H1 (cell line): ENCODE measurements around the gene CCDC171. TPM values are rescaled to one million over a fixed set of nuclear protein-coding genes. Genes with fewer than 3 reads are reported as not detected.

Experiments
- CTCF ChIA-PET: fragments of 300-600 bp; sonication (Branson Sonifier 250); formaldehyde crosslinking; loops from one replicate; lab custom pipeline; 2021; ENCODE audit not compliant: partially characterized antibody; lab: Charles Lee
- POLR2A ChIA-PET: fragments of 300-600 bp; sonication (Branson Sonifier 250); formaldehyde crosslinking; loops from one replicate; lab custom pipeline; 2021; ENCODE audit warnings: inconsistent platforms; ENCODE audit not compliant: partially characterized antibody; lab: Charles Lee
- DNase-seq, 2 experiments: peaks; one replicate each; pipeline versions ENCODE4 v3.0.0 to v3.0.0-alpha.2; 2010 to 2022; ENCODE audit warnings: low spot score in 2 of 2, low read depth in 1 of 2, mixed read lengths in 1 of 2
- FAIRE-seq: peaks from 2 replicates; lab custom pipeline; 2011; peaks lifted over from hg19 to GRCh38; lab: Jason Lieb, UNC
- H2AFZ ChIP-seq: 2 replicates; pipeline ENCODE4 v1.8.1; 2012; ENCODE audit warnings: low read length, inconsistent platforms
- H2AK5ac ChIP-seq: 2 replicates; pipeline ENCODE4 v1.6.1; 2013; ENCODE audit warnings: low read depth, low read length
- H2BK120ac ChIP-seq: replicated peaks from 2 replicates; pipeline ENCODE3; 2013; ENCODE audit warnings: low read depth, low read length, inconsistent platforms
- H2BK12ac ChIP-seq: 2 replicates; pipeline ENCODE4 v1.6.1; 2013; ENCODE audit warnings: low read depth, low read length
- H2BK15ac ChIP-seq: 2 replicates; pipeline ENCODE4 v1.6.1; 2013; ENCODE audit warnings: low read length
- H2BK20ac ChIP-seq: 2 replicates; pipeline ENCODE4 v1.6.1; 2013; ENCODE audit warnings: low read length
- H2BK5ac ChIP-seq: 2 replicates; pipeline ENCODE4 v1.6.1; 2013; ENCODE audit warnings: low read depth, low read length
- H3K14ac ChIP-seq: 2 replicates; pipeline ENCODE4 v1.6.1; 2013; ENCODE audit warnings: inconsistent platforms; ENCODE audit not compliant: insufficient read length
- H3K18ac ChIP-seq: 2 replicates; pipeline ENCODE4 v1.6.1; 2013; ENCODE audit warnings: low read length; ENCODE audit errors: extremely low read depth
- H3K23ac ChIP-seq: 2 replicates; pipeline ENCODE4 v1.6.1; 2013; ENCODE audit warnings: inconsistent platforms; ENCODE audit not compliant: insufficient read length
- H3K23me2 ChIP-seq: 2 replicates; pipeline ENCODE4 v1.6.1; 2013; ENCODE audit warnings: low read depth, low read length
- H3K27ac ChIP-seq: 2 replicates; pipeline ENCODE4 v1.6.1; 2011; ENCODE audit warnings: low read depth, low read length, inconsistent platforms
- H3K27me3 ChIP-seq, 4 experiments: replicated peaks in 1 of 4; 1 replicate in 1 of 4; 2 replicates in 3 of 4; pipeline versions ENCODE4 v1.6.1 to v1.8.1; 2011 to 2013; ENCODE audit warnings: low read length in 3 of 4, mild to moderate bottlenecking in 3 of 4, inconsistent platforms in 2 of 4, mixed read lengths in 2 of 4, moderate library complexity in 1 of 4; ENCODE audit not compliant: control insufficient read depth in 3 of 4, insufficient read depth in 3 of 4; ENCODE audit errors: extremely low read depth in 1 of 4
- H3K36me3 ChIP-seq, 4 experiments: 2 replicates each; pipeline versions ENCODE4 v1.6.1 to v1.8.1; 2011 to 2013; ENCODE audit warnings: mild to moderate bottlenecking in 4 of 4, low read length in 3 of 4, moderate library complexity in 2 of 4, control low read depth in 1 of 4, inconsistent platforms in 1 of 4; ENCODE audit not compliant: insufficient read depth in 4 of 4, control insufficient read depth in 2 of 4
- H3K4ac ChIP-seq: replicated peaks from 2 replicates; pipeline ENCODE3; 2013; ENCODE audit warnings: low read length, low read depth, mixed read lengths, inconsistent platforms; ENCODE audit not compliant: insufficient read length
- H3K4me1 ChIP-seq, 4 experiments: replicated peaks in 1 of 4; 1 replicate in 1 of 4; 2 replicates in 3 of 4; pipeline versions ENCODE4 v1.6.1 to v1.8.1; 2011 to 2013; ENCODE audit warnings: low read length in 3 of 4, inconsistent platforms in 2 of 4, mixed read lengths in 1 of 4; ENCODE audit not compliant: insufficient read depth in 4 of 4, control insufficient read depth in 3 of 4
- H3K4me2 ChIP-seq, 2 experiments: 2 replicates each; pipeline versions ENCODE4 v1.6.1 to v1.8.1; 2011 to 2013; ENCODE audit warnings: low read depth in 2 of 2, low read length in 2 of 2, control low read depth in 1 of 2, inconsistent platforms in 1 of 2, mild to moderate bottlenecking in 1 of 2; ENCODE audit not compliant: insufficient read depth in 1 of 2
- H3K4me3 ChIP-seq, 4 experiments: fragments of 200-600, 300-600 bp in 1 of 4; sonication (generic), shearing (Covaris generic), sonication (Bioruptor Twin) in 1 of 4; 2 replicates each; pipeline versions ENCODE4 v1.5.1 to v1.8.1; 2011 to 2016; ENCODE audit warnings: low read length in 4 of 4, low read depth in 3 of 4, control low read depth in 2 of 4, inconsistent platforms in 2 of 4, mild to moderate bottlenecking in 2 of 4, mixed read lengths in 1 of 4, moderate library complexity in 1 of 4; ENCODE audit not compliant: insufficient read depth in 2 of 4; ENCODE audit errors: extremely low read depth in 1 of 4
- H3K56ac ChIP-seq: replicated peaks from 2 replicates; pipeline ENCODE3; 2013; ENCODE audit warnings: low read depth, mild to moderate bottlenecking, mixed read lengths, low read length, inconsistent platforms; ENCODE audit not compliant: insufficient read length
- H3K79me1 ChIP-seq: 2 replicates; pipeline ENCODE4 v1.6.1; 2013; ENCODE audit warnings: low read depth, low read length, control low read depth
- H3K79me2 ChIP-seq, 2 experiments: 2 replicates each; pipeline versions ENCODE4 v1.6.1 to v1.8.1; 2012 to 2013; ENCODE audit warnings: low read length in 2 of 2, mild to moderate bottlenecking in 2 of 2, inconsistent platforms in 1 of 2; ENCODE audit not compliant: insufficient read depth in 2 of 2, control insufficient read depth in 1 of 2
- H3K9ac ChIP-seq, 4 experiments: replicated peaks in 1 of 4; 1 replicate in 1 of 4; 2 replicates in 3 of 4; pipeline versions ENCODE4 v1.6.1 to v1.8.1; 2011 to 2013; ENCODE audit warnings: low read depth in 3 of 4, low read length in 3 of 4, control low read depth in 2 of 4, mild to moderate bottlenecking in 2 of 4, moderate library complexity in 2 of 4, inconsistent platforms in 1 of 4; ENCODE audit errors: extremely low read depth in 1 of 4
- H3K9me3 ChIP-seq, 2 experiments: 2 replicates each; pipeline versions ENCODE4 v1.6.1 to v1.8.1; 2012 to 2013; ENCODE audit warnings: mild to moderate bottlenecking in 2 of 2, moderate library complexity in 2 of 2, control low read depth in 1 of 2, inconsistent platforms in 1 of 2, low read depth in 1 of 2, low read length in 1 of 2, mixed read lengths in 1 of 2; ENCODE audit not compliant: insufficient read depth in 2 of 2
- H4K20me1 ChIP-seq, 2 experiments: replicated peaks in 1 of 2; 2 replicates each; pipeline versions ENCODE3 to v1.8.1; 2011 to 2013; ENCODE audit warnings: inconsistent platforms in 2 of 2, low read length in 2 of 2, mild to moderate bottlenecking in 1 of 2; ENCODE audit not compliant: insufficient read depth in 2 of 2, control insufficient read depth in 1 of 2
- H4K5ac ChIP-seq: 2 replicates; pipeline ENCODE4 v1.6.1; 2013; ENCODE audit warnings: low read length, low read depth, mixed read lengths, inconsistent platforms; ENCODE audit not compliant: insufficient read length
- H4K8ac ChIP-seq: 2 replicates; pipeline ENCODE4 v1.8.0; 2013; ENCODE audit warnings: mild to moderate bottlenecking, moderate library complexity, low read length, inconsistent platforms; ENCODE audit not compliant: insufficient read depth; ENCODE audit errors: extremely low read depth
- H4K91ac ChIP-seq: replicated peaks from 2 replicates; pipeline ENCODE3; 2013; ENCODE audit warnings: low read length, mixed read lengths, inconsistent platforms; ENCODE audit not compliant: insufficient read length
- CEBPB ChIP-seq: IDR thresholded peaks from 2 replicates; pipeline ENCODE4 v1.6.1; 2012; ENCODE audit warnings: low read depth, low read length
- CHD1 ChIP-seq: IDR thresholded peaks from 2 replicates; pipeline ENCODE4 v1.6.1; 2012; ENCODE audit warnings: low read depth, low read length, improper control_type of control experiment
- CTBP2 ChIP-seq: IDR thresholded peaks from 2 replicates; pipeline ENCODE4 v1.7.0; 2011; ENCODE audit warnings: borderline replicate concordance, mild to moderate bottlenecking, moderate library complexity, mixed read lengths, low read length; ENCODE audit not compliant: insufficient read depth, insufficient read length
- EP300 ChIP-seq, 2 experiments: IDR thresholded peaks; 1 replicate in 1 of 2; 2 replicates in 1 of 2; pipeline ENCODE4 v1.6.1; 2011 to 2012; ENCODE audit warnings: low read depth in 2 of 2, low read length in 2 of 2, mild to moderate bottlenecking in 2 of 2, borderline replicate concordance in 1 of 2, inconsistent platforms in 1 of 2, moderate library complexity in 1 of 2
- HDAC2 ChIP-seq, 2 experiments: fragments of 300-600 bp in 1 of 2; sonication (generic) in 1 of 2; IDR thresholded peaks; 2 replicates each; pipeline ENCODE4 v1.6.1; 2011 to 2012; ENCODE audit warnings: low read depth in 2 of 2, low read length in 2 of 2, mild to moderate bottlenecking in 2 of 2, moderate library complexity in 2 of 2, borderline replicate concordance in 1 of 2, inconsistent platforms in 1 of 2
- JUN ChIP-seq: IDR thresholded peaks from 2 replicates; pipeline ENCODE4 v1.6.1; 2011; ENCODE audit warnings: low read depth, mild to moderate bottlenecking, improper control_type of control experiment, low read length
- NRF1 ChIP-seq: IDR thresholded peaks from 2 replicates; pipeline ENCODE4 v1.6.1; 2011; ENCODE audit warnings: mild to moderate bottlenecking, low read depth, low read length, improper control_type of control experiment
- RXRA ChIP-seq: IDR thresholded peaks from 2 replicates; pipeline ENCODE4 v1.6.1; 2011; ENCODE audit warnings: low read depth, mild to moderate bottlenecking, low read length, moderate library complexity; ENCODE audit not compliant: insufficient read depth
- SP1 ChIP-seq: IDR thresholded peaks from 2 replicates; pipeline ENCODE4 v1.6.1; 2011; ENCODE audit warnings: low read depth, low read length
- SRF ChIP-seq: IDR thresholded peaks from 2 replicates; pipeline ENCODE4 v1.6.1; 2011; ENCODE audit warnings: mild to moderate bottlenecking, low read depth, low read length, moderate library complexity
- TAF7 ChIP-seq: optimal IDR thresholded peaks from 2 replicates; pipeline ENCODE3; 2011; ENCODE audit warnings: low read depth, mild to moderate bottlenecking, inconsistent platforms, low read length, moderate library complexity, borderline replicate concordance
- TCF12 ChIP-seq: IDR thresholded peaks from 2 replicates; pipeline ENCODE4 v1.6.1; 2011; ENCODE audit warnings: low read depth, mild to moderate bottlenecking, low read length
- TEAD4 ChIP-seq: IDR thresholded peaks from 2 replicates; pipeline ENCODE4 v1.6.1; 2012; ENCODE audit warnings: low read depth, low read length, inconsistent platforms, mixed read lengths
- WGBS, 2 experiments: shearing (Covaris generic) in 1 of 2; methylation state at CpG; one replicate each; pipeline versions ENCODE4 v1.1.6 to v1.1.7; 2013 to 2015; ENCODE audit warnings: low lambda C conversion rate in 2 of 2, mixed read lengths in 2 of 2, inconsistent platforms in 1 of 2, low coverage in 1 of 2, missing lambda C conversion rate in 1 of 2; ENCODE audit not compliant: insufficient replicate concordance in 2 of 2, insufficient coverage in 1 of 2, insufficient read length in 1 of 2; ENCODE audit errors: extremely low coverage in 1 of 2, missing lambda C conversion rate in 1 of 2; 5-methylcytosine and 5-hydroxymethylcytosine counted together
- polyA plus RNA-seq, 7 experiments: library from polyadenylated mRNA; depleted of rRNA in 3 of 7; stranded (reverse) in 5 of 7; unstranded in 2 of 7; fragments of >200 nt in 5 of 7; fragments of 200-250 nt in 2 of 7; gene quantifications; 1 replicate in 5 of 7; 2 replicates in 1 of 7; 4 replicates in 1 of 7; pipeline versions ENCODE4 v1.2.1 to v1.2.3, GENCODE V29; 2011 to 2013; ENCODE audit warnings: missing spikeins in 2 of 7, mixed read lengths in 2 of 7
- total RNA-seq: library from RNA; stranded (reverse); fragmentation: NEBNext Ultra II Directional; extraction: Animal tissue kit (Norgen Biotek cat#: 25700); gene quantifications from 2 replicates; pipeline ENCODE4 v1.2.1, GENCODE V29; 2021
- TF ChIP-seq, protein P1 (sequence below): IDR thresholded peaks from 2 replicates; pipeline ENCODE4 v1.6.1; 2012; ENCODE audit warnings: inconsistent platforms

Gene CCDC171
- total and polyA plus RNA-seq, 2 of the 8 experiments (the other 6 are each of a cell fraction or from before 2014, with no cell fraction given), result 0.83 to 2.3 TPM

DNA sequence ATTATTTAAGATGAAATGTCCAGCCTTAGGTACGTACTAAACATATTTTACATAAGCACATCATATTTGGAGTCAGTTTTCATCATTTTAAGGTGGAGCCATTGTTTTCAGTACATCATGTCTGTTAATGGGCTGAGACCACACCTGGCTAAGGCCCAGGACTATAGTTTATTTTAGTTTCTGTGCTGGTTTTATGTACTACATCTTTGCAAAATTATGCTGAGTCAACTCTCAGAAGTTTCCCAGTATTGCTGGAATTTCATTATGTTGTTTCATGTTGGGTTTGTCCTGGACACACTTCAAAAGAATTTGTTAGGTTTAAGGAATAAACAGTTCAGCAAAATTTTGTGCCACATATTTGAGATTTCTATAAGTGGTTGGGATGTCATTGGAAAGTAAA is 171.2 kb downstream of the CCDC171 start:
- Histone ChIP-seq H2BK15ac (no peak overlapping the region), H3K4me1 (peaks cover 0 to 3% (median 2%) of the 10 kb centered on the region in 4 experiments; a peak in 3 of 7 replicates), H2AK5ac (no peak overlapping the region), H2AFZ (no peak overlapping the region), H3K4me3 (no peak overlapping the region), H3K9ac (no peak overlapping the region), H3K36me3 (no peaks in the 10 kb centered on the region), H2BK20ac (no peak overlapping the region), H3K56ac (no peak overlapping the region), H2BK12ac (no peak overlapping the region), H4K20me1 (no peaks in the 10 kb centered on the region), H3K27ac (no peak overlapping the region), H3K18ac (no peak overlapping the region), H3K23me2 (no peaks in the 10 kb centered on the region), H2BK120ac (no peak overlapping the region), H3K79me1 (no peaks in the 10 kb centered on the region), H3K4me2 (no peak overlapping the region), H3K79me2 (no peaks in the 10 kb centered on the region), H4K8ac (no peak overlapping the region), H3K14ac (no peak overlapping the region), H3K4ac (no peak overlapping the region), H3K27me3 (no peaks in the 10 kb centered on the region), H3K9me3 (no peaks in the 10 kb centered on the region; a peak in 1 of 4 replicates), H4K5ac (no peak overlapping the region), H2BK5ac (no peak overlapping the region), H3K23ac (no peak overlapping the region), H4K91ac (no peak overlapping the region)
- 96% methylated on average over 1 of the region's 1 CpG; no CpG with 5 or more reads in 1 of the 2 experiments for WGBS, 2 experiments
- DNase-seq (no peak), FAIRE-seq (no peak)
- CTCF ChIA-PET, result no interaction called here
- POLR2A ChIA-PET, result no interaction called here
- TF ChIP-seq JUN, result no peak
- TF ChIP-seq EP300 (IDR thresholded peaks at IDR 0.05; ENCODE audit: borderline replicate concordance in 1 of 2, low read depth in 2 of 2, low read length in 2 of 2), result no peak
- no peak for TF ChIP-seq SP1
- no peak for TF ChIP-seq RXRA
- no peak for TF ChIP-seq TEAD4
- TF ChIP-seq, protein P1, sequence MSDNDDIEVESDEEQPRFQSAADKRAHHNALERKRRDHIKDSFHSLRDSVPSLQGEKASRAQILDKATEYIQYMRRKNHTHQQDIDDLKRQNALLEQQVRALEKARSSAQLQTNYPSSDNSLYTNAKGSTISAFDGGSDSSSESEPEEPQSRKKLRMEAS, result no peak
- no peak for TF ChIP-seq SRF
- no peak for TF ChIP-seq CHD1
- TF ChIP-seq TAF7, result no peak
- TF ChIP-seq CEBPB, result no peak
- no peak for TF ChIP-seq HDAC2 (IDR thresholded peaks at IDR 0.05; ENCODE audit: borderline replicate concordance in 1 of 2, low read depth in 2 of 2, low read length in 2 of 2)
- TF ChIP-seq NRF1, result no peak
- TF ChIP-seq TCF12, result no peak
- TF ChIP-seq CTBP2, result no peak
